IMR-90 (cell line): ENCODE data around the gene LRRN2.

Source experiments
- BHLHE40 ChIP-seq: fragments of 150-350 bp; IDR thresholded peaks from 2 replicates; pipeline ENCODE4 v1.6.1; 2016; ENCODE audit warnings: mild to moderate bottlenecking, low read depth, low read length
- CEBPB ChIP-seq: IDR thresholded peaks from 2 replicates; pipeline ENCODE4 v1.6.1; 2012; ENCODE audit warnings: low read depth, low read length, improper control_type of control experiment
- CHD1 ChIP-seq: IDR thresholded peaks from 2 replicates; pipeline ENCODE4 v1.6.1; 2012; ENCODE audit warnings: low read depth, low read length, improper control_type of control experiment
- CTCF ChIP-seq: conservative IDR thresholded peaks from 2 replicates; pipeline ENCODE4 v1.5.1; 2012; ENCODE audit warnings: mild to moderate bottlenecking, low read depth, low read length, improper control_type of control experiment
- MAFK ChIP-seq: IDR thresholded peaks from 2 replicates; pipeline ENCODE4 v1.6.1; 2012; ENCODE audit warnings: low read depth, low read length, improper control_type of control experiment
- MXI1 ChIP-seq: IDR thresholded peaks from 2 replicates; pipeline ENCODE4 v1.6.1; 2012; ENCODE audit warnings: low read depth, mild to moderate bottlenecking, low read length, moderate library complexity, borderline replicate concordance
- POLR2A ChIP-seq: IDR thresholded peaks from 2 replicates; pipeline ENCODE4 v1.6.1; 2012; ENCODE audit warnings: mild to moderate bottlenecking, low read depth, low read length
- RAD21 ChIP-seq: IDR thresholded peaks from 2 replicates; pipeline ENCODE4 v1.6.1; 2012; ENCODE audit warnings: low read length, improper control_type of control experiment
- RCOR1 ChIP-seq: IDR thresholded peaks from 2 replicates; pipeline ENCODE4 v1.6.1; 2012; ENCODE audit warnings: mild to moderate bottlenecking, low read length, improper control_type of control experiment; ENCODE audit not compliant: insufficient replicate concordance
- RFX5 ChIP-seq: IDR thresholded peaks from 2 replicates; pipeline ENCODE4 v1.8.0; 2012; ENCODE audit warnings: low read depth, mild to moderate bottlenecking, low read length, moderate library complexity
- SMC3 ChIP-seq: fragments of 150-350 bp; IDR thresholded peaks from 2 replicates; pipeline ENCODE4 v1.6.1; 2016; ENCODE audit warnings: low read depth, mild to moderate bottlenecking, antibody characterized with exemption, low read length, moderate library complexity
- USF2 ChIP-seq: fragments of 150-350 bp; IDR thresholded peaks from 2 replicates; pipeline ENCODE4 v1.6.1; 2017; ENCODE audit warnings: mild to moderate bottlenecking, antibody characterized with exemption, low read length, low read depth

GRCh38 chr1:204571631-204572030, 113.9 kb downstream of the LRRN2 start:
- TF ChIP-seq RAD21 (no peak), CTCF (no peak), POLR2A (no peak), BHLHE40 (no peak), RCOR1 (no peak), USF2 (no peak), MXI1 (no peak), MAFK (no peak), SMC3 (no peak), CEBPB (no peak), CHD1 (no peak), RFX5 (no peak)
